NCI-H1105 (cell line): Measurements from ENCODE around the gene VAMP4.
"Not testable (repeated sequence)": the region's sequence is repeated elsewhere in the genome, so short reads cannot be mapped to it uniquely, and the experiment has no call there.

Experiments
- DNase-seq: peaks from one replicate; lab custom pipeline; 2025; lab: John Stamatoyannopoulos, UW

Gene VAMP4

GRCh38 chr1:171751221-171751620 lies 9.4 kb upstream of the VAMP4 start:
- DNase-seq, result no peak

- no peak for DNase-seq
Measured at GRCh38 chr1:171748651-171749050, 6.8 kb upstream of the VAMP4 start.

- no peak for DNase-seq
Measured at GRCh38 chr1:171744986-171745385, 3.1 kb upstream of the VAMP4 start.

- DNase-seq, result no peak
Measured at GRCh38 chr1:171743081-171743870, 1.4 kb upstream of the VAMP4 start.

- peak; percentile 34 for DNase-seq
Measured at GRCh38 chr1:171742577-171742922, 685 bp upstream of the VAMP4 start.

GRCh38 chr1:171740987-171741871 lies 636 bp downstream of the VAMP4 start:
- DNase-seq, result no peak

GRCh38 chr1:171740356-171740863 lies 1.5 kb downstream of the VAMP4 start:
- no peak for DNase-seq

GRCh38 chr1:171739656-171740055 lies 2.2 kb downstream of the VAMP4 start:
- no peak for DNase-seq

- DNase-seq, result no peak
Measured at GRCh38 chr1:171738911-171739310, 3.0 kb downstream of the VAMP4 start.

- no peak for DNase-seq
Measured at GRCh38 chr1:171736196-171736595, 5.7 kb downstream of the VAMP4 start.

- DNase-seq, result no peak
Measured at GRCh38 chr1:171730052-171730451, 11.8 kb downstream of the VAMP4 start.

GRCh38 chr1:171727778-171728177 lies 14.1 kb downstream of the VAMP4 start:
- no peak for DNase-seq

GRCh38 chr1:171723180-171723579 lies 18.7 kb downstream of the VAMP4 start:
- DNase-seq, result not testable (repeated sequence)

- DNase-seq, result no peak
Measured at GRCh38 chr1:171718848-171719247, 23.0 kb downstream of the VAMP4 start.

- no peak for DNase-seq
Measured at GRCh38 chr1:171718216-171718615, 23.6 kb downstream of the VAMP4 start.

- no peak for DNase-seq
Measured at GRCh38 chr1:171717062-171717718, 24.7 kb downstream of the VAMP4 start.

GRCh38 chr1:171716616-171717015 lies 25.2 kb downstream of the VAMP4 start:
- DNase-seq, result no peak

- no peak for DNase-seq
Measured at GRCh38 chr1:171715813-171716251, 26.0 kb downstream of the VAMP4 start.

GRCh38 chr1:171712341-171712740 lies 29.5 kb downstream of the VAMP4 start:
- DNase-seq, result no peak

GRCh38 chr1:171711643-171712042 lies 30.2 kb downstream of the VAMP4 start:
- DNase-seq, result no peak

GRCh38 chr1:171707583-171707982 lies 34.3 kb downstream of the VAMP4 start:
- DNase-seq, result no peak

GRCh38 chr1:171702598-171702997 lies 39.3 kb downstream of the VAMP4 start:
- DNase-seq, result no peak
